Mucosa of rectum (tissue), 2 donors: Measurements from ENCODE around the gene STX2.

Experiments used
- H3K27ac ChIP-seq, 2 donors: one replicate each; pipeline ENCODE4 v1.7.0; 2013; ENCODE audit warnings: inconsistent platforms in 2 of 2, low read depth in 2 of 2, low read length in 2 of 2
- H3K27me3 ChIP-seq, 2 donors: one replicate each; pipeline ENCODE4 v1.7.0; 2013; ENCODE audit warnings: low read length in 2 of 2; ENCODE audit not compliant: control insufficient read depth in 2 of 2, insufficient read depth in 2 of 2
- H3K36me3 ChIP-seq, 2 donors: one replicate each; pipeline ENCODE4 v1.7.0; 2013; ENCODE audit warnings: low read length in 2 of 2; ENCODE audit not compliant: control insufficient read depth in 2 of 2, insufficient read depth in 2 of 2
- H3K4me1 ChIP-seq, 2 donors: one replicate each; pipeline ENCODE4 v1.7.0; 2013; ENCODE audit warnings: low read length in 2 of 2, mild to moderate bottlenecking in 1 of 2; ENCODE audit not compliant: control insufficient read depth in 2 of 2, insufficient read depth in 2 of 2
- H3K4me3 ChIP-seq, 2 donors: one replicate each; pipeline ENCODE4 v1.7.0; 2013; ENCODE audit warnings: low read length in 2 of 2
- H3K9ac ChIP-seq, 2 donors: one replicate each; pipeline ENCODE4 v1.7.0; 2013; ENCODE audit warnings: low read length in 2 of 2, low read depth in 1 of 2, mild to moderate bottlenecking in 1 of 2
- H3K9me3 ChIP-seq, 2 donors: one replicate each; pipeline ENCODE4 v1.7.0; 2013; ENCODE audit warnings: low read length in 2 of 2; ENCODE audit not compliant: control insufficient read depth in 2 of 2
- donor health status: healthy.
- donor health status: Normal muscosa, but diverticular disease.

Gene STX2

GRCh38 chr12:130832561-130833209 is 6.4 kb downstream of the STX2 start:
- Histone ChIP-seq H3K9ac (no peak overlapping the region), H3K4me1 (peaks cover 2 to 7% of the 10 kb centered on the region in 2 donors), H3K9me3 (no peaks in the 10 kb centered on the region), H3K27ac (no peak overlapping the region), H3K4me3 (no peak overlapping the region), H3K36me3 (no peaks in the 10 kb centered on the region), H3K27me3 (no peaks in the 10 kb centered on the region)

GRCh38 chr12:130831876-130832405 is 7.1 kb downstream of the STX2 start:
- Histone ChIP-seq H3K4me3 (no peak overlapping the region), H3K9me3 (no peaks in the 10 kb centered on the region), H3K27me3 (no peaks in the 10 kb centered on the region), H3K36me3 (no peaks in the 10 kb centered on the region), H3K27ac (no peak overlapping the region), H3K9ac (no peak overlapping the region), H3K4me1 (peaks cover 2 to 10% of the 10 kb centered on the region in 2 donors)

GRCh38 chr12:130831246-130831645 is 7.8 kb downstream of the STX2 start:
- peaks cover 2 to 10% of the 10 kb centered on the region in 2 donors for H3K4me1 ChIP-seq

GRCh38 chr12:130830246-130830551 is 8.9 kb downstream of the STX2 start:
- no peaks in the 10 kb centered on the region for H3K27me3 ChIP-seq
- H3K27ac ChIP-seq, result no peak overlapping the region
- H3K4me1 ChIP-seq, result peaks cover 2 to 10% of the 10 kb centered on the region in 2 donors
- H3K9me3 ChIP-seq, result no peaks in the 10 kb centered on the region
- H3K36me3 ChIP-seq, result no peaks in the 10 kb centered on the region
- no peak overlapping the region for H3K9ac ChIP-seq
- H3K4me3 ChIP-seq, result no peak overlapping the region

More at GRCh38 chr12:130831246-130831645, 7.8 kb downstream of the STX2 start:
- Histone ChIP-seq H3K9ac (no peak overlapping the region), H3K27me3 (no peaks in the 10 kb centered on the region), H3K9me3 (no peaks in the 10 kb centered on the region), H3K4me3 (no peak overlapping the region), H3K36me3 (no peaks in the 10 kb centered on the region), H3K27ac (no peak overlapping the region)

- Histone ChIP-seq H3K9me3 (no peaks in the 10 kb centered on the region), H3K27me3 (no peaks in the 10 kb centered on the region), H3K27ac (no peak overlapping the region), H3K4me3 (no peak overlapping the region), H3K4me1 (peaks cover 2 to 10% of the 10 kb centered on the region in 2 donors), H3K36me3 (no peaks in the 10 kb centered on the region), H3K9ac (no peak overlapping the region)
Measured at GRCh38 chr12:130829391-130830245, 9.4 kb downstream of the STX2 start.

GRCh38 chr12:130828895-130829294 is 10.2 kb downstream of the STX2 start:
- H3K4me1 ChIP-seq, result peaks cover 2 to 10% of the 10 kb centered on the region in 2 donors
- H3K9me3 ChIP-seq, result no peaks in the 10 kb centered on the region
- no peak overlapping the region for H3K27ac ChIP-seq
- no peak overlapping the region for H3K9ac ChIP-seq
- H3K36me3 ChIP-seq, result no peaks in the 10 kb centered on the region
- no peaks in the 10 kb centered on the region for H3K27me3 ChIP-seq
- no peak overlapping the region for H3K4me3 ChIP-seq

GRCh38 chr12:130827432-130827831 is 11.6 kb downstream of the STX2 start:
- Histone ChIP-seq H3K9ac (no peak overlapping the region), H3K4me1 (peaks cover 2 to 7% of the 10 kb centered on the region in 2 donors)

GRCh38 chr12:130826151-130826801 is 12.8 kb downstream of the STX2 start:
- peaks cover 0 to under 1% of the 10 kb centered on the region in 2 donors for H3K36me3 ChIP-seq
- no peak overlapping the region for H3K27ac ChIP-seq
- no peak overlapping the region for H3K4me3 ChIP-seq
- no peaks in the 10 kb centered on the region for H3K27me3 ChIP-seq
- H3K4me1 ChIP-seq, result peaks cover 2 to 7% of the 10 kb centered on the region in 2 donors
- no peak overlapping the region for H3K9ac ChIP-seq
- H3K9me3 ChIP-seq, result no peaks in the 10 kb centered on the region

More at GRCh38 chr12:130827432-130827831, 11.6 kb downstream of the STX2 start:
- H3K27ac ChIP-seq, result no peak overlapping the region
- H3K9me3 ChIP-seq, result no peaks in the 10 kb centered on the region
- H3K27me3 ChIP-seq, result no peaks in the 10 kb centered on the region
- H3K36me3 ChIP-seq, result no peaks in the 10 kb centered on the region
- no peak overlapping the region for H3K4me3 ChIP-seq

- Histone ChIP-seq H3K9me3 (no peaks in the 10 kb centered on the region), H3K27ac (no peak overlapping the region), H3K27me3 (no peaks in the 10 kb centered on the region), H3K4me3 (no peak overlapping the region), H3K36me3 (peaks cover 0 to 3% of the 10 kb centered on the region in 2 donors), H3K9ac (no peak overlapping the region), H3K4me1 (peaks cover 2 to 4% of the 10 kb centered on the region in 2 donors)
Measured at GRCh38 chr12:130825771-130826150, 13.3 kb downstream of the STX2 start.

GRCh38 chr12:130819681-130820080 is 19.4 kb downstream of the STX2 start:
- Histone ChIP-seq H3K4me1 (no peaks in the 10 kb centered on the region), H3K27me3 (no peaks in the 10 kb centered on the region), H3K9me3 (no peaks in the 10 kb centered on the region), H3K4me3 (no peak overlapping the region), H3K36me3 (peaks cover 0 to 5% of the 10 kb centered on the region in 2 donors), H3K27ac (no peak overlapping the region), H3K9ac (no peak overlapping the region)
